Neural cell (in vitro differentiated cells): ENCODE measurements around the gene TMEM115. TPM values are rescaled to one million over a fixed set of nuclear protein-coding genes. Genes with fewer than 3 reads are reported as not detected.

Experiments used
- H2AFZ ChIP-seq: fragments of 200-600, 300-800 bp; sonication (generic), shearing (Covaris generic); 2 replicates; pipeline ENCODE4 v1.6.0; 2014; ENCODE audit warnings: low read depth, mild to moderate bottlenecking, antibody characterized with exemption, low read length, moderate library complexity
- H3F3A ChIP-seq: fragments of 200-600 bp; shearing (Covaris generic); 2 replicates; pipeline ENCODE4 v1.6.1; 2016; ENCODE audit warnings: mild to moderate bottlenecking, moderate library complexity, mixed read lengths, antibody characterized with exemption, low read length; ENCODE audit not compliant: insufficient read depth, poor library complexity, severe bottlenecking
- H3K27ac ChIP-seq: fragments of 200-600, 300-800 bp; sonication (generic), shearing (Covaris generic); 2 replicates; pipeline ENCODE4 v1.5.1; 2014; ENCODE audit warnings: mild to moderate bottlenecking, low read length, moderate library complexity
- H3K27me3 ChIP-seq: fragments of 300-800, 200-600 bp; sonication (generic), shearing (Covaris generic); 2 replicates; pipeline ENCODE4 v1.6.0; 2014; ENCODE audit warnings: mild to moderate bottlenecking, low read depth, low read length, moderate library complexity; ENCODE audit not compliant: insufficient read depth
- H3K36me3 ChIP-seq: fragments of 300-800, 200-600 bp; sonication (generic), shearing (Covaris generic); 2 replicates; pipeline ENCODE4 v1.5.1; 2014; ENCODE audit warnings: mild to moderate bottlenecking, antibody characterized with exemption, low read length, moderate library complexity; ENCODE audit not compliant: insufficient read depth
- H3K4me2 ChIP-seq: fragments of 300-800, 200-600 bp; sonication (generic), shearing (Covaris generic); 2 replicates; pipeline ENCODE4 v1.6.0; 2014; ENCODE audit warnings: mild to moderate bottlenecking, low read length
- H3K4me3 ChIP-seq: fragments of 300-800, 200-600 bp; sonication (generic), shearing (Covaris generic); 2 replicates; pipeline ENCODE4 v1.5.1; 2014; ENCODE audit warnings: mild to moderate bottlenecking, low read length, moderate library complexity
- H3K79me2 ChIP-seq: fragments of 200-600 bp; shearing (Covaris generic); replicated peaks from 2 replicates; pipeline ENCODE4 v1.6.0; 2014; ENCODE audit warnings: mild to moderate bottlenecking, low read length, moderate library complexity; ENCODE audit not compliant: insufficient read depth
- H3K9ac ChIP-seq: fragments of 300-800, 200-600 bp; sonication (generic), shearing (Covaris generic); 2 replicates; pipeline ENCODE4 v1.6.1; 2016; ENCODE audit warnings: mild to moderate bottlenecking, low read length, mixed read lengths
- H3K9me2 ChIP-seq: fragments of 200-600 bp; shearing (Covaris generic); 2 replicates; pipeline ENCODE4 v1.6.1; 2016; ENCODE audit warnings: mild to moderate bottlenecking, low read length, mixed read lengths; ENCODE audit not compliant: insufficient read depth
- H3K9me3 ChIP-seq: fragments of 200-600, 300-800 bp; sonication (generic), shearing (Covaris generic); 2 replicates; pipeline ENCODE4 v1.6.1; 2016; ENCODE audit warnings: mild to moderate bottlenecking, mixed run types, low read length, moderate library complexity, mixed read lengths
- H4K20me1 ChIP-seq: fragments of 200-600 bp; shearing (Covaris generic); 2 replicates; pipeline ENCODE4 v1.6.1; 2016; ENCODE audit warnings: mild to moderate bottlenecking, mixed run types; ENCODE audit not compliant: insufficient read depth
- CTCF ChIP-seq: fragments of 450-650 bp; IDR thresholded peaks from 2 replicates; pipeline ENCODE4 v1.5.1; 2014; ENCODE audit warnings: antibody characterized with exemption, mild to moderate bottlenecking, moderate library complexity; ENCODE audit not compliant: poor library complexity, severe bottlenecking
- EZH2 ChIP-seq: fragments of 200-600, 300-800 bp; shearing (Covaris generic), sonication (generic); IDR thresholded peaks from 2 replicates; pipeline ENCODE4 v1.6.1; 2014; ENCODE audit warnings: antibody characterized with exemption, low read length, borderline replicate concordance, mild to moderate bottlenecking; ENCODE audit not compliant: insufficient read depth, poor library complexity, severe bottlenecking
- MXI1 ChIP-seq: fragments of 450-650 bp; conservative IDR thresholded peaks from 2 replicates; pipeline ENCODE4 v1.6.1; 2014; ENCODE audit warnings: antibody characterized with exemption, mild to moderate bottlenecking; ENCODE audit not compliant: poor library complexity, severe bottlenecking
- POLR2AphosphoS5 ChIP-seq: IDR thresholded peaks from 2 replicates; pipeline ENCODE4 v1.6.1; 2012
- RAD21 ChIP-seq: fragments of 450-650 bp; conservative IDR thresholded peaks from 2 replicates; pipeline ENCODE4 v1.6.1; 2014; ENCODE audit warnings: antibody characterized with exemption, mild to moderate bottlenecking, moderate library complexity
- REST ChIP-seq: IDR thresholded peaks from 2 replicates; pipeline ENCODE4 v1.6.1; 2012; ENCODE audit warnings: borderline replicate concordance
- SMC3 ChIP-seq: fragments of 450-650 bp; conservative IDR thresholded peaks from 2 replicates; pipeline ENCODE4 v1.6.1; 2014; ENCODE audit warnings: antibody characterized with exemption, mild to moderate bottlenecking, moderate library complexity; ENCODE audit not compliant: poor library complexity
- TAF1 ChIP-seq: IDR thresholded peaks from 2 replicates; pipeline ENCODE4 v1.6.1; 2012; ENCODE audit warnings: low read depth
- polyA plus RNA-seq: library from polyadenylated mRNA; depleted of rRNA; stranded (reverse); fragments of >200 nt; gene quantifications from 2 replicates; pipeline ENCODE4 v1.2.3, GENCODE V29; 2014

TMEM115 gene
- polyA plus RNA-seq, 1 donor from 2014 or later: 17.8 TPM

- H3K79me2 ChIP-seq: no peaks in the 10 kb centered on the region
- TF ChIP-seq MXI1 (no peak), RAD21 (no peak), CTCF (no peak)
- no peaks in the 10 kb centered on the region for H3K9me3 ChIP-seq
- no peak overlapping the region for H2AFZ ChIP-seq
- H4K20me1 ChIP-seq: no peaks in the 10 kb centered on the region
- no peaks in the 10 kb centered on the region for H3F3A ChIP-seq
- H3K4me2 ChIP-seq: no peak overlapping the region
- no peak overlapping the region for H3K27ac ChIP-seq
- no peak overlapping the region for H3K9ac ChIP-seq
- H3K9me2 ChIP-seq: no peaks in the 10 kb centered on the region
- no peaks in the 10 kb centered on the region for H3K36me3 ChIP-seq
- no peak overlapping the region for H3K4me3 ChIP-seq
- H3K27me3 ChIP-seq: no peaks in the 10 kb centered on the region
Measured at GRCh38 chr3:50395070-50395860, 35.9 kb upstream of the TMEM115 start.

GRCh38 chr3:50393061-50393460 is 33.7 kb upstream of the TMEM115 start:
- H2AFZ ChIP-seq: no peak overlapping the region
- no peaks in the 10 kb centered on the region for H3F3A ChIP-seq
- no peaks in the 10 kb centered on the region for H3K9me2 ChIP-seq
- TF ChIP-seq EZH2 (no peak), CTCF (no peak), POLR2AphosphoS5 (no peak), REST (no peak), MXI1 (no peak), TAF1 (no peak), SMC3 (no peak)
- H3K36me3 ChIP-seq: no peaks in the 10 kb centered on the region
- no peak overlapping the region for H3K4me2 ChIP-seq
- no peaks in the 10 kb centered on the region for H3K79me2 ChIP-seq
- H3K27ac ChIP-seq: no peak overlapping the region
- no peak overlapping the region for H3K4me3 ChIP-seq
- no peaks in the 10 kb centered on the region for H3K27me3 ChIP-seq
- H3K9me3 ChIP-seq: no peaks in the 10 kb centered on the region
- H3K9ac ChIP-seq: no peak overlapping the region
- H4K20me1 ChIP-seq: no peaks in the 10 kb centered on the region
